HCT116 (cell line): ENCODE measurements around the gene CLPTM1L. TPM values are rescaled to one million over a fixed set of nuclear protein-coding genes. Genes with fewer than 3 reads are reported as not detected.

Source experiments
- ATAC-seq: fragments of 200-7000 bp; cut with Tn5 transposase; 2 replicates; pipeline ENCODE4 v1.9.1; 2020; ENCODE audit warnings: mild to moderate bottlenecking, moderate library complexity
- BruUV-seq: library from RNA; stranded (reverse); fragments of 400-500 nt; replicated peaks from 2 replicates; lab custom pipeline; 2021; lab: Mats Ljungman, UMichigan
- CTCF ChIA-PET: fragments of 300-600 bp; sonication (Branson Sonifier 250); formaldehyde crosslinking; loops from one replicate; lab custom pipeline; 2021; ENCODE audit warnings: antibody characterized with exemption; lab: Charles Lee
- POLR2A ChIA-PET: fragments of 300-600, 350-600 bp; sonication (Branson Sonifier 250); formaldehyde crosslinking; loops from one replicate; lab custom pipeline; 2021; ENCODE audit warnings: antibody characterized with exemption; lab: Charles Lee
- RAD21 ChIA-PET, 2 experiments: fragments of 300-600 bp; sonication (Branson Sonifier 250); formaldehyde crosslinking; loops; one replicate each; lab custom pipeline; 2023; ENCODE audit warnings: low total read pairs in 2 of 2; ENCODE audit not compliant: uncharacterized antibody in 2 of 2, unreplicated experiment in 2 of 2, low non-redundant PET in 1 of 2; lab: Charles Lee
- DNase-seq: peaks from one replicate; pipeline ENCODE4 v3.0.0-alpha.2; 2010; ENCODE audit warnings: low read depth, low spot score
- H2AFZ ChIP-seq: fragments of 200-600 bp; shearing (Covaris generic), sonication (generic); 2 replicates; pipeline ENCODE4 v1.6.1; 2017; ENCODE audit warnings: low read depth, mixed run types, mixed read lengths, antibody characterized with exemption, low read length; ENCODE audit not compliant: poor library complexity, severe bottlenecking
- H3K27ac ChIP-seq: 2 replicates; pipeline ENCODE4 v1.5.1; 2012; ENCODE audit warnings: low read depth, low read length
- H3K27me3 ChIP-seq: fragments of 200-600 bp; sonication (generic); 2 replicates; pipeline ENCODE4 v1.6.1; 2016; ENCODE audit warnings: mixed run types, low read length, mixed read lengths; ENCODE audit not compliant: insufficient read depth
- H3K36me3 ChIP-seq, 2 experiments: fragments of 200-500 bp in 1 of 2; fragments of 200-600 bp in 1 of 2; sonication (Bioruptor generic) in 1 of 2; sonication (generic) in 1 of 2; 2 replicates each; pipeline versions ENCODE4 v1.5.1 to v1.6.1; 2014 to 2016; ENCODE audit warnings: low read length in 2 of 2, inconsistent platforms in 1 of 2, mixed read lengths in 1 of 2, mixed run types in 1 of 2; ENCODE audit not compliant: insufficient read depth in 2 of 2, control insufficient read depth in 1 of 2
- H3K4me1 ChIP-seq, 2 experiments: fragments of 200-600 bp in 1 of 2; sonication (generic) in 1 of 2; 2 replicates each; pipeline versions ENCODE4 v1.5.1 to v1.6.1; 2012 to 2017; ENCODE audit warnings: low read length in 2 of 2, inconsistent platforms in 1 of 2, mild to moderate bottlenecking in 1 of 2, mixed read lengths in 1 of 2, mixed run types in 1 of 2, moderate library complexity in 1 of 2; ENCODE audit not compliant: insufficient read depth in 2 of 2, control insufficient read depth in 1 of 2
- H3K4me2 ChIP-seq: fragments of 200-600 bp; sonication (generic); 2 replicates; pipeline ENCODE4 v1.6.1; 2017; ENCODE audit warnings: mixed run types, low read length, mixed read lengths
- H3K4me3 ChIP-seq, 2 experiments: fragments of 200-600 bp in 1 of 2; sonication (generic) in 1 of 2; replicated peaks in 1 of 2; 2 replicates each; pipeline ENCODE4 v1.5.1; 2011 to 2016; ENCODE audit warnings: low read length in 2 of 2, control low read depth in 1 of 2, low read depth in 1 of 2, mild to moderate bottlenecking in 1 of 2, mixed read lengths in 1 of 2, mixed run types in 1 of 2
- H3K79me2 ChIP-seq: fragments of 200-600 bp; sonication (generic); 2 replicates; pipeline ENCODE4 v1.6.1; 2017; ENCODE audit warnings: mild to moderate bottlenecking, mixed run types, low read length, moderate library complexity, mixed read lengths; ENCODE audit not compliant: insufficient read depth
- H3K9ac ChIP-seq: fragments of 200-600 bp; sonication (generic); 2 replicates; pipeline ENCODE4 v1.6.1; 2016; ENCODE audit warnings: low read length, mixed read lengths
- H3K9me2 ChIP-seq: fragments of 200-600 bp; sonication (generic), shearing (Covaris generic); 2 replicates; pipeline ENCODE4 v1.6.1; 2017; ENCODE audit warnings: mixed run types, mild to moderate bottlenecking, moderate library complexity; ENCODE audit not compliant: insufficient read depth
- H3K9me3 ChIP-seq, 2 experiments: fragments of 200-500 bp in 1 of 2; fragments of 200-600 bp in 1 of 2; sonication (Bioruptor generic) in 1 of 2; sonication (generic) in 1 of 2; 2 replicates each; pipeline ENCODE4 v1.6.1; 2014 to 2017; ENCODE audit warnings: low read length in 2 of 2, mixed read lengths in 2 of 2, inconsistent platforms in 1 of 2, low read depth in 1 of 2, mild to moderate bottlenecking in 1 of 2, mixed run types in 1 of 2, moderate library complexity in 1 of 2; ENCODE audit not compliant: control insufficient read depth in 1 of 2, insufficient read depth in 1 of 2
- H4K20me1 ChIP-seq: fragments of 200-600 bp; sonication (generic), shearing (Covaris generic); 2 replicates; pipeline ENCODE4 v1.6.1; 2017; ENCODE audit warnings: mixed run types, mild to moderate bottlenecking, moderate library complexity; ENCODE audit not compliant: insufficient read depth
- CEBPB ChIP-seq: IDR thresholded peaks from 2 replicates; pipeline ENCODE4 v1.6.1; 2012; ENCODE audit warnings: low read depth
- CTCF ChIP-seq, 3 experiments: fragments of 200-600 bp in 1 of 3; sonication (generic) in 1 of 3; IDR thresholded peaks in 2 of 3; conservative IDR thresholded peaks in 1 of 3; 2 replicates each; pipeline ENCODE4 v1.5.1; 2012 to 2017; ENCODE audit warnings: low read depth in 2 of 3, low read length in 2 of 3, antibody characterized with exemption in 1 of 3, borderline replicate concordance in 1 of 3, control low read depth in 1 of 3, mild to moderate bottlenecking in 1 of 3, mixed read lengths in 1 of 3, mixed run types in 1 of 3, moderate library complexity in 1 of 3; ENCODE audit not compliant: insufficient read depth in 1 of 3
- EGR1 ChIP-seq: IDR thresholded peaks from 2 replicates; pipeline ENCODE4 v1.6.1; 2012; ENCODE audit warnings: low read depth
- ELF1 ChIP-seq: IDR thresholded peaks from 2 replicates; pipeline ENCODE4 v1.6.1; 2012; ENCODE audit warnings: low read depth, borderline replicate concordance
- FOSL1 ChIP-seq: IDR thresholded peaks from 2 replicates; pipeline ENCODE4 v1.6.1; 2012; ENCODE audit warnings: low read depth
- POLR2A ChIP-seq: IDR thresholded peaks from 2 replicates; pipeline ENCODE4 v1.7.0; 2011; ENCODE audit warnings: borderline replicate concordance; ENCODE audit not compliant: insufficient read depth, insufficient read length; ENCODE audit errors: extremely low read depth
- SRF ChIP-seq: IDR thresholded peaks from 2 replicates; pipeline ENCODE4 v1.6.1; 2012; ENCODE audit warnings: low read depth
- TCF7L2 ChIP-seq: IDR thresholded peaks from 2 replicates; pipeline ENCODE4 v1.7.0; 2011; ENCODE audit warnings: borderline replicate concordance, inconsistent platforms; ENCODE audit not compliant: insufficient read depth, insufficient read length; ENCODE audit errors: extremely low read depth
- YY1 ChIP-seq: IDR thresholded peaks from 2 replicates; pipeline ENCODE4 v1.6.1; 2011; ENCODE audit warnings: low read length, low read depth, moderate library complexity, mild to moderate bottlenecking; ENCODE audit not compliant: insufficient replicate concordance; ENCODE audit errors: extremely low read depth
- ZBTB33 ChIP-seq: IDR thresholded peaks from 2 replicates; pipeline ENCODE4 v1.6.1; 2011; ENCODE audit warnings: mild to moderate bottlenecking, low read length, moderate library complexity; ENCODE audit not compliant: insufficient replicate concordance; ENCODE audit errors: extremely low read depth
- ZFX ChIP-seq: fragments of 450-650 bp; IDR thresholded peaks from 2 replicates; pipeline ENCODE4 v1.6.1; 2017
- ZNF274 ChIP-seq: fragments of 200-500 bp; sonication (Bioruptor generic); IDR thresholded peaks from 2 replicates; pipeline ENCODE4 v1.6.1; 2014; ENCODE audit warnings: mild to moderate bottlenecking, low read depth, low read length, inconsistent platforms
- intact Hi-C: fragments of 100-400 bp; cut with micrococcal nuclease; formaldehyde crosslinking; loops from 2 replicates; pipeline ENCODE4 v1.10.0; 2022
- total RNA-seq: library from RNA; stranded (reverse); gene quantifications from one replicate; pipeline ENCODE4 v1.2.1, GENCODE V29; 2021; ENCODE audit not compliant: unreplicated experiment
- TF ChIP-seq, protein P1 (sequence below): IDR thresholded peaks from 2 replicates; pipeline ENCODE4 v1.6.1; 2012
- TF ChIP-seq, protein P2 (sequence below): IDR thresholded peaks from 2 replicates; pipeline ENCODE4 v1.6.1; 2012

CLPTM1L gene
- total RNA-seq, 1 experiment from 2014 or later = 98.4 TPM

DNA sequence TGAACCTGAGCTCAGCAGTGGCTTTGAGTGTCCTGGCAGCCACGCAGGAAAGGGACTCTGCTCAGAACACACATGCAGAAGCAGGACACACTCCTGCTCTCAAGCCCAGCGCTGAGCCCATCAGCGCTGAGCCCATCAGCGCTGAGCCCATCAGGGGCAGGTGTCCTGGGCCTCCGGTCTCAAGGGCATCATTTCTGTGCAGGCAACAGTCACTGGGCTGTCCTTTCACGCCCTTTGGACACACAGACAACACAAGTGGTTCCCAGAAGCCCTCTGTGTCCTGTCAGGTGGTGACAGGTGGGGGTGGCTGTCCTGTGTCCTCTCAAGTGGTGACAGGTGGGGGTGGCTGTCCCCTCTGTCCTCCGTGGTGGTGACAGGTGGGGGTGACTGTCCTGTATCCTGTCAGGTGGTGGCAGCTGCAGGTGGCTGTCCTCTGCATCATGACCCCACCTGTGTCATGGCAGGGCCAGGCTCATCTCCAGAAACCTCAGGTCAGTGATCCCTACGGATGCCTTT lies 39.0 kb upstream of the CLPTM1L start:
- RAD21 ChIA-PET = no interaction called here
- H3K4me3 ChIP-seq = no peak overlapping the region
- no peak overlapping the region for H3K27ac ChIP-seq
- H3K36me3 ChIP-seq = no peaks in the 10 kb centered on the region
- BruUV-seq = no TSS peak
- no peak for ATAC-seq
- peaks cover 17% of the 10 kb centered on the region; the same call in 1 of the 2 replicates for H3K27me3 ChIP-seq
- no peak overlapping the region for H2AFZ ChIP-seq
- H3K9me3 ChIP-seq = no peaks in the 10 kb centered on the region; a peak in 1 of 4 replicates
- POLR2A ChIA-PET = no interaction called here
- no peaks in the 10 kb centered on the region for H4K20me1 ChIP-seq
- TF ChIP-seq FOSL1 = no peak
- TF ChIP-seq EGR1 = no peak
- TF ChIP-seq, protein P1, sequence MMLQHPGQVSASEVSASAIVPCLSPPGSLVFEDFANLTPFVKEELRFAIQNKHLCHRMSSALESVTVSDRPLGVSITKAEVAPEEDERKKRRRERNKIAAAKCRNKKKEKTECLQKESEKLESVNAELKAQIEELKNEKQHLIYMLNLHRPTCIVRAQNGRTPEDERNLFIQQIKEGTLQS = no peak
- TF ChIP-seq ZFX = no peak
- TF ChIP-seq CEBPB = no peak
- H3K9me2 ChIP-seq = no peaks in the 10 kb centered on the region
- H3K9ac ChIP-seq = no peak overlapping the region
- DNase-seq = no peak
- intact Hi-C loops = no loop called here
- H3K4me1 ChIP-seq = peaks cover 9 to 16% of the 10 kb centered on the region in 2 experiments; a peak in 3 of 4 replicates
- H3K79me2 ChIP-seq = no peaks in the 10 kb centered on the region
- H3K4me2 ChIP-seq = no peak overlapping the region
- CTCF ChIA-PET = no interaction called here

- Histone ChIP-seq H3K79me2 (no peaks in the 10 kb centered on the region), H3K9me3 (no peaks in the 10 kb centered on the region; a peak in 1 of 4 replicates), H3K9ac (no peak overlapping the region), H2AFZ (no peak overlapping the region), H3K27me3 (peaks cover 16% of the 10 kb centered on the region; the same call in 1 of the 2 replicates), H3K9me2 (no peaks in the 10 kb centered on the region), H3K4me1 (peaks cover 9 to 16% of the 10 kb centered on the region in 2 experiments; a peak in 3 of 4 replicates), H3K27ac (no peak overlapping the region), H3K36me3 (no peaks in the 10 kb centered on the region), H3K4me3 (no peak overlapping the region), H4K20me1 (no peaks in the 10 kb centered on the region), H3K4me2 (no peak overlapping the region)
- ChIA-PET RAD21 (no interaction called here), POLR2A (no interaction called here), CTCF (no interaction called here)
- ATAC-seq (no peak), DNase-seq (no peak)
- no TSS peak for BruUV-seq
- intact Hi-C loops = no loop called here
- TF ChIP-seq, protein P2, sequence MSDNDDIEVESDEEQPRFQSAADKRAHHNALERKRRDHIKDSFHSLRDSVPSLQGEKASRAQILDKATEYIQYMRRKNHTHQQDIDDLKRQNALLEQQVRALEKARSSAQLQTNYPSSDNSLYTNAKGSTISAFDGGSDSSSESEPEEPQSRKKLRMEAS = no peak
- TF ChIP-seq SRF (no peak), ZNF274 (no peak), CTCF (IDR thresholded peaks at IDR 0.05 in 2 of 3, conservative IDR thresholded peaks at IDR 0.05 in 1 of 3; ENCODE audit: borderline replicate concordance in 1 of 3, insufficient read depth in 1 of 3, low read depth in 2 of 3, low read length in 2 of 3) (no peak), POLR2A (no peak), TCF7L2 (no peak), ELF1 (no peak), YY1 (no peak), ZFX (no peak), ZBTB33 (no peak)
Measured at GRCh38 chr5:1383344-1383743, 38.4 kb upstream of the CLPTM1L start.
